IPS DF 4.7 (cell line): ENCODE data around the gene DENND4B.
"Not testable (repeated sequence)": the region's sequence is repeated elsewhere in the genome, so short reads cannot be mapped to it uniquely, and the experiment has no call there.

Experiments
- DNase-seq: peaks from one replicate; pipeline ENCODE4 v3.0.0-alpha.2; 2013; ENCODE audit warnings: low spot score; ENCODE audit errors: extremely low read depth

Gene DENND4B, protein sequence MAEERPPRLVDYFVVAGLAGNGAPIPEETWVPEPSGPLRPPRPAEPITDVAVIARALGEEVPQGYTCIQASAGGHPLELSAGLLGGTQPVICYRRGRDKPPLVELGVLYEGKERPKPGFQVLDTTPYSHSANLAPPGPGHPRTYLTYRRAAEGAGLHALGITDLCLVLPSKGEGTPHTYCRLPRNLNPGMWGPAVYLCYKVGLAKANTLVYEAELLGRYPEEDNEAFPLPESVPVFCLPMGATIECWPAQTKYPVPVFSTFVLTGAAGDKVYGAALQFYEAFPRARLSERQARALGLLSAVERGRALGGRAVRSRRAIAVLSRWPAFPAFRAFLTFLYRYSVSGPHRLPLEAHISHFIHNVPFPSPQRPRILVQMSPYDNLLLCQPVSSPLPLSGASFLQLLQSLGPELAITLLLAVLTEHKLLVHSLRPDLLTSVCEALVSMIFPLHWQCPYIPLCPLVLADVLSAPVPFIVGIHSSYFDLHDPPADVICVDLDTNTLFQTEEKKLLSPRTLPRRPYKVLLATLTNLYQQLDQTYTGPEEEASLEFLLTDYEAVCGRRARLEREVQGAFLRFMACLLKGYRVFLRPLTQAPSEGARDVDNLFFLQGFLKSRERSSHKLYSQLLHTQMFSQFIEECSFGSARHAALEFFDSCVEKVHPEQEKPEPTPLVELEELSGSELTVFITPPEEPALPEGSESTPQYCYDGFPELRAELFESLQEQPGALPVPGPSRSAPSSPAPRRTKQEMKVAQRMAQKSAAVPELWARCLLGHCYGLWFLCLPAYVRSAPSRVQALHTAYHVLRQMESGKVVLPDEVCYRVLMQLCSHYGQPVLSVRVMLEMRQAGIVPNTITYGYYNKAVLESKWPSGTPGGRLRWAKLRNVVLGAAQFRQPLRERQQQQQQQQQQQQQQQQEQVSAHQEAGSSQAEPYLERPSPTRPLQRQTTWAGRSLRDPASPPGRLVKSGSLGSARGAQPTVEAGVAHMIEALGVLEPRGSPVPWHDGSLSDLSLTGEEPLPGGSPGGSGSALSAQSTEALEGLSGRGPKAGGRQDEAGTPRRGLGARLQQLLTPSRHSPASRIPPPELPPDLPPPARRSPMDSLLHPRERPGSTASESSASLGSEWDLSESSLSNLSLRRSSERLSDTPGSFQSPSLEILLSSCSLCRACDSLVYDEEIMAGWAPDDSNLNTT (N-terminal part only)

GRCh38 chr1:153946622-153947241 lies at the start of gene DENND4B:
Gene DENND4B (minus strand): TSS chr1:153946718. CDS start chr1:153944374, 2,344 bp downstream.
- no peak for DNase-seq

- DNase-seq: no peak
Observed at GRCh38 chr1:153995640-153996039, 49.1 kb upstream of the DENND4B start.

DNA sequence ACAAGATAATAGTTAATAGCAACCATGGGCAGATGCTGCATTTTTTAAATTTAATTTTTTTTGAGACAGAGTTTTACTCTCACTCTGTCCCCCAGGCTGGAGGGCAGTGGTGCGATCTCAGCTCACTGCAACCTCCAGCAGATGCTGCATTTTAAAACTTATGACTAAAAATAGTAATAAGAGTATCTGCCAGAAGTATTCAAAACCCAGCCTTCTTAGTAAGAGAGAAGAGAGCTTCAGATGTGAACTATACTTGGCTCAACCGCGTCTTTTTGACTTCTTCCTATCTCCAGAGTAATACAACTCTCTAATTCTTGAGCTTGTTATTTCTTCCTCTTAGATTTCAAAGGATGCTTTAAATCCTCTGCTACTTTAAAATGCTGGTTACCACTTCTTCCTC lies 48.7 kb upstream of the DENND4B start:
- no peak for DNase-seq

DNA sequence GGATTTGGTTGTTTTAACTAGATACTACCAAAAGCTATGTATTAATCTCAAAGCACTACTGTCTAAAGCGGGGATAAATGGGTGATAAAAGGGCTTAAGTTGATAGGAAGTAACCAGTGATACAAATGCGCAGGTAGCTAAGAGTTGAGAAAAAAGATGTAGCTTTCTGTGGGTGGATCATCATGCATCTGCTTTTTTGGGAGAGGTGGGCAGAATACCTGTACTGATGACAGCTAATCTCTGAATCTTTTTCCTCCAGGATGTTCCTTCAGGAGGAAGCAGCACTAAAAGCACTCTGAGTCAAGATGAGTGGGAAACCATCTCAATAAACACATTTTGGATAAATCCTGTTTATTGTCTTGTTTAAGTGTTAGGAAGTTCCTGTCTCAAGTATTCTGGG lies 45.3 kb upstream of the DENND4B start:
- DNase-seq: no peak

DNA sequence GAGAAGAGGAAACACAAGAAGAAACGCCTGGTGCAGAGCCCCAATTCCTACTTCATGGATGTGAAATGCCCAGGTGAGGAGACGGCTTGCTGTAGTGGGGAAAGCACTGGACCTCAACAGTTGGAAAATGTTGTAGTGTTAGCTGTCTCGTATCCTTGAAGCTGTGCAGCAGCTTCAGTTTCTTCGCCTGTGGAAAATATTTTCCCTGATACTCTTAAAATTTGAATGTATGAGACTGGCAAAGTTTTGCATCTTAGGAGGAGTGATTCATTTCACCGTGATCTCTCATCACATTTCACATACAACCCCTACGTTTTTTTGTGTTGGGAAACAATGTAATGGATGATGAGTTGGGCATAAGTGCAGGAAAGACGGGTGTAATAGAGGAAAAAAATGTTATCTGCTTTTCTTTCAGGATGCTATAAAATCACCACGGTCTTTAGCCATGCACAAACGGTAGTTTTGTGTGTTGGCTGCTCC lies 44.7 kb upstream of the DENND4B start:
- DNase-seq: no peak

- peak; percentile 97 for DNase-seq
Observed at GRCh38 chr1:153990468-153991150, 44.1 kb upstream of the DENND4B start, which contains the start of gene RPS27. Gene RPS27 (plus strand): TSS chr1:153990762. CDS start chr1:153990797, 35 bp downstream.

GRCh38 chr1:153987621-153988020 lies 41.1 kb upstream of the DENND4B start:
- no peak for DNase-seq

- DNase-seq: no peak
Observed at GRCh38 chr1:153985941-153986761, 39.6 kb upstream of the DENND4B start, which contains the start of gene RAB13. Gene RAB13 (minus strand): TSS chr1:153986339. CDS start chr1:153986236, 103 bp downstream.

DNA sequence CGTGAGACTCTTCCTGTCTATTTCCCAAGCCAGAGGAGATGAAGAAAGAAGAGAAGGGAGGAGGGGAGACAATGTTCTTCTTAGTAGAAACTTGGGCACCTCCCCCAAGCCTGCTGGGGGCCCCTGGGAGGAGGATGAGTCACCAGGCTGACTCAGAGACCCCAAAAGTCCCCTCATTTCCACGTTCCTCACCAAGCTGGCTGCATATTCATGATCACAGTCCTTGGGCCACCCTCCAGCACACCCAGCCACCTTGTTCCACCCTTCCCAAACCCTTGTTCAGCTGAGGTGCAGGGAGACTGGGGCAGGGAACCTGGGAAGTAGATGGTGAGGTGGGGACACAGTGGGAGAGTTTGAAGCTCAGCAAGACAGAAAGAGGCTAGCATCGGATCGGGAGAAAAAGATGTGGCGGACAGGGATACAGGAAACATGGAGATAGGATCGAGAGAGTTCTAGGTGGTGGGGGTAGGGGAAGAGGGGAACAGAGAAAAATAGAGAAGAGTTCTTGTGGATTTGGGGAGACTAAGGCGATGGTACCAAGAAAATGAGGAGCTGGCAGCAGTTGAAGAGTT lies 38.9 kb upstream of the DENND4B start:
- no peak for DNase-seq

- DNase-seq: no peak
Observed at GRCh38 chr1:153984123-153984894, 37.8 kb upstream of the DENND4B start.

DNA sequence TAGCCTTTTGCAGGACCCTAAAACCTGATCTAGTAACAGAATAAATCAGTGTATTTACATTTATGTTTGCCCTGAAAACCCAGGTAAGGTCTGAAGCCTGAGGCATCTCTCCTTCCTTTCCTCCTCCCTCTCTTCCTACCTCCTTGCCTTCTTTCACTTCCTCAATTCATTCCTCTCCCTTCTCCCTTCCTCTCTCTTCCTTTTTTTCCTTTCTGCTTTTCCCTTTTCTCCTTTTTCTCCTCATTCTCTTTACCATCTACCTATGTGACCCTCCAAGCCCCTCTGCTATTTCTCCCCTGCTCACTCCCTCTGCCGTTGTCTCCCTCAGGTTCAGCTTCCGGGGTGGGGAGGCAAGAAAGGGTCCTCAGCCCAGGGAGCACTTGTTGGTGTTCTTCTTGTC lies 35.2 kb upstream of the DENND4B start:
- not testable (repeated sequence) for DNase-seq

GRCh38 chr1:153979091-153979490 lies 32.6 kb upstream of the DENND4B start:
- DNase-seq: not testable (repeated sequence)

DNA sequence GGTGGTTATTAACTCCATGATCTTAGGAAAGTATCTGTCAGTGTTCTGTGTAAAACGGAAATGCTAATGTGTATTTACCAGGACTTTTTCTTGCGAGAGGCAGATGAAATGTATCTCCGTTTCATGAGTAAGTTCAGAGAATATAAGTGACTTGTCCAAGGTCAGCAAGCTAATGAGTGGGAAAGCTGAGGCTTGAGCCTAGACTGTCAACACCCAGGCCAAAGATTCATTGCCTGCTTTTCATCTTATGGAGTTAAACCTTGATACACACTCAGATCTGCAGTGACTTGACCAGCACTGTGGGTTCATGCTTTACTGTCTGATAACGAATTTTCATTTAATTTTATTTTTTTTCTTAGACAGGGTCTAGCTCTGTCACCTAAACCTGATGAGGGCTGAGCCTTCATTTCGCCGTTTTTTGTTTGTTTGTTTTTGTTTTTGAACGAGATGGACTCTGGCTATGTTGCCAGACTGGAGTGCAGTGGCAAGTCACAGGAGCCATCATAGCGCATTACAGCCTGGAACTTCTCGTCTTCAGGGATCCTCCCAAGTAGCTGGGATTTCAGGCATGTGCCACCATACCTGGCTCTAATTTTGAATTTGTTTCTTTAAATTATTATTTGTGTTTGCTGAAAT lies 31.9 kb upstream of the DENND4B start:
- no peak for DNase-seq

- DNase-seq: no peak
Observed at GRCh38 chr1:153977250-153978240, 31.0 kb upstream of the DENND4B start, which contains the start of gene JTB. Gene JTB (minus strand): TSS chr1:153977674. CDS start chr1:153977252, 422 bp downstream.

DNA sequence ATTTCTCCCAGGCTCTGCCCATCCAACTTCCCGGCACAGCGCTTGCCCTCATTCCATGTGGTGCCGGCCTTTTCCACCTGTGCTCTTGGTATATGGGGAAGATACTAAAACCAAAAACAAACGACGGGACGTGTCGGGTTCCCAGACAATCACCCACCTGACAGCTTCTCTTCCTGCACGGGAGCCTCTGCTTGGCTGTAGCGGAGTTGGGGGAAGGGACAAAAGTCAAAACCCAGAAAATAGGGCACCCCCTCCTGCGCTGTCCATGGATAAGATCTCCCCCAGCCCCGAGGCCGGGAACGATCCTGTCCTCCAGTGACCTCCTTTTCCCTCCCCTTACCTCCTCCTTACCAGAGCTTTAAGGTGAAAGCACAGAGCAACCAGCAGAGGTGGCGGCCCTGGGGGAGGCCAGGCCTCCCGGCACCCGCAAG lies 30.3 kb upstream of the DENND4B start:
- no peak for DNase-seq

GRCh38 chr1:153973525-153973924 lies 27.0 kb upstream of the DENND4B start:
- no peak for DNase-seq
